Measurements from ENCODE around the gene TYW5. TPM values are rescaled to one million over a fixed set of nuclear protein-coding genes. Genes with fewer than 3 reads are reported as not detected.

TYW5 gene
- total and polyA plus RNA-seq, 4 donors, result 3.3 to 18.8 (median 4.9) TPM

DNA sequence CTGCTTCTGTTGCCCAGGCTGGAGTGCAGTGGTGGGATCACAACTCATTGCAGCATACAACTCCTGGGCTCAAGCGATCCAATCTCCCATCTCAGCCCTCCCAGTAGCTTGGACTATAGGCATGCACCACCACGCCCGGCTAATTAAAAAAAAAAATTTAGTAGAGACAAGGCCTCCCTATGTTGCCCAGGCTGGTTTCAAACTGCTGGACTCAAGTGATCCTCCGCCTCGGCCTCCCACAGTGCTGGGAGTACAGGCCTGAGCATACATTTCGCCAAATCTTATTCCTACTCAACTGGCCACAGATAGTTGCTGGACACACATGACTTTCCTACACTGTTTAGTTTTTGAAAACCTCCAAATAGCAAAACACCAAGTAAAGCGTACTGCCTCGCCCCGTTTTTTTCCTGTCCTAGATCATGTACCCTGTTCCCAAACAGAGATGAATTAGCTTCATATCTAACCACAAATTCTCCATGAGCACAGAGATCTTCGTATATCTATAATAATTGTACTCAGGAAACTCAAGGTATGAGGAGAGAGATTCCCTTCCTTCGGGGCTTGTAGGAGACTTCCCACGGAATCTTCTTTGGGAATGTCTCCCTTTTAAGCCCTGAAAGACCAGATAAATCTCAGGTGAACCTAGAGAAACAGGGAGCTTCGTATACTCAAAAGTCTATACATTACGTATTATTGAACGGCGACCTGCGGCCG lies 44.8 kb downstream of the TYW5 start:
- peak overlapping the region; percentile 91 for H3K4me3 ChIP-seq
- no peaks in the 10 kb centered on the region for H3K36me3 ChIP-seq (ENCODE audit: control insufficient read depth in 4 of 4, insufficient read depth in 4 of 4, low read length in 4 of 4)
- H3K4me1 ChIP-seq (ENCODE audit: control insufficient read depth in 5 of 5, insufficient read depth in 5 of 5, low read length in 5 of 5), result peaks cover 1 to 12% (median 10%) of the 10 kb centered on the region in 5 donors
- no peak for TF ChIP-seq CTCF (IDR thresholded peaks at IDR 0.05; ENCODE audit: control extremely low read depth, extremely low read depth)
- DNase-seq (no peak), ATAC-seq (ENCODE audit: insufficient read depth, low FRiP score) (no peak)
- peak overlapping the region in 1 of 2 donors; percentile 51 for H3K9ac ChIP-seq (ENCODE audit: insufficient read depth in 1 of 2, low read length in 2 of 2)
- no peaks in the 10 kb centered on the region for H3K27me3 ChIP-seq (ENCODE audit: control insufficient read depth in 3 of 3, insufficient read depth in 3 of 3, low read length in 2 of 3)
- 39 to 45% methylated on average over 18 of the region's 18 CpGs for WGBS, 2 donors
- H3K27ac ChIP-seq (ENCODE audit: low read depth in 1 of 2, low read length in 1 of 2), result peak overlapping the region in 1 of 2 donors; percentile 98
- H3K9me3 ChIP-seq (ENCODE audit: control insufficient read depth in 4 of 4, insufficient read depth in 3 of 4, low read length in 3 of 4), result no peaks in the 10 kb centered on the region

DNA sequence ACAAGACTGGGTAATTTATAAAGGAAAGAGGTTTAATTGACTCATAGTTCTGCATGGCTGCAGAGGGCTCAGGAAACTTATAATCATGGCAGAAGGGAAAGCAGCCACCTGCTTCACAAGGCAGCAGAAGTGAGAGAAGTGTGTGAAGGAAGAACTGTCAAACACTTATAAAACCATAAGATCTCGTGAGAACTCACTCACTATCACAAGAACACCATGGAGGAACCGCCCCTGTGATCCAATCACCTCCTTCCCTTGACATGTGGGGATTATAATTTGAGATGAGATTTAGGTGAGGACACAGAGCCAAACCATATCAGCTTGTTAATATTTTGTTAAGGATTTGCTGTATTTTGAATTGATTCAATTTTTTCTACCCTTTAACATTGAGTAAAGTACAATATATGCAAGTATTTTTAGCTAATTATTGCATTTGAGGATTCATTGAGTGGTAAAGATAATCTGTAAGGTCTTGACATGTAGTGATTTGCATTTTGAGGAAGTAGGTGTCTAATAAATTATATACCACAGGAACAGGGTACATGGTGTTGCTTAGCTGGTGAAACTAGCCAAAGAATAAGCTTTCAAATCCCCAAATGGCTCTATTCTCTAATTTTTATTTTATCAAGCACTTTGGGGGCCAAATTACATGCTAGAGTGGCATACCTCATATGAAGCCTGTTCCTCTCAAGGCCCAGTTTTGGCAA lies 48.1 kb downstream of the TYW5 start:
- no peak overlapping the region for H3K27ac ChIP-seq (ENCODE audit: low read depth in 1 of 2, low read length in 1 of 2)
- WGBS, 2 donors, result 65 to 70% methylated on average over 2 of the region's 2 CpGs
- no peak for ATAC-seq (ENCODE audit: insufficient read depth, low FRiP score)
- no peak overlapping the region for H3K4me3 ChIP-seq
- H3K9ac ChIP-seq (ENCODE audit: insufficient read depth in 1 of 2, low read length in 2 of 2), result no peak overlapping the region
- no peaks in the 10 kb centered on the region for H3K36me3 ChIP-seq (ENCODE audit: control insufficient read depth in 4 of 4, insufficient read depth in 4 of 4, low read length in 4 of 4)
- no peaks in the 10 kb centered on the region for H3K9me3 ChIP-seq (ENCODE audit: control insufficient read depth in 4 of 4, insufficient read depth in 3 of 4, low read length in 3 of 4)
- H3K27me3 ChIP-seq (ENCODE audit: control insufficient read depth in 3 of 3, insufficient read depth in 3 of 3, low read length in 2 of 3), result no peaks in the 10 kb centered on the region
- H3K4me1 ChIP-seq (ENCODE audit: control insufficient read depth in 5 of 5, insufficient read depth in 5 of 5, low read length in 5 of 5), result peaks cover 0 to 4% (median 0%) of the 10 kb centered on the region in 5 donors
- no peak for DNase-seq
- no peak for TF ChIP-seq CTCF (IDR thresholded peaks at IDR 0.05; ENCODE audit: control extremely low read depth, extremely low read depth)

DNA sequence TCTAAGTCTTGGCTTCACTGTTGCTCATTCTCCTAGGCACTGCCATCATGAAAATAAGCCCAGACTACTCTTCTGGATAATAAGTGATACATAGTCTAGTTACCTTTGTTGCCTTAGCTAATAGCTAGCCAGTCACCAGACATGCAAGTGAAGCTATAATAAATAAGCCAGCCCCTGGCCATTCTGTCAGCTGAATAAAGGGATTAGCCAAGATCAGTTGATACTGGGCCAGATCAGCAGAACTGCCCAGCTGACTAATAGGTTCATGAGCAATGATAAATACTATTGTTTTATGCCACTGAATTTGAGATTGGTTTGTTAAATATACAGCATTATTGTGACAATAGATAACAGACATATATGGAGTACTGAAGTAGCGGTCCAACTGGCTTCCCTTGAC lies 52.2 kb downstream of the TYW5 start:
- DNase-seq (no peak), ATAC-seq (ENCODE audit: insufficient read depth, low FRiP score) (no peak)
- H3K36me3 ChIP-seq (ENCODE audit: control insufficient read depth in 4 of 4, insufficient read depth in 4 of 4, low read length in 4 of 4), result no peaks in the 10 kb centered on the region
- 90 to 97% methylated on average over 1 of the region's 1 CpG for WGBS, 2 donors
- no peak overlapping the region for H3K4me3 ChIP-seq
- H3K27ac ChIP-seq (ENCODE audit: low read depth in 1 of 2, low read length in 1 of 2), result no peak overlapping the region
- H3K4me1 ChIP-seq (ENCODE audit: control insufficient read depth in 5 of 5, insufficient read depth in 5 of 5, low read length in 5 of 5), result no peaks in the 10 kb centered on the region
- no peak overlapping the region for H3K9ac ChIP-seq (ENCODE audit: insufficient read depth in 1 of 2, low read length in 2 of 2)
- no peak for TF ChIP-seq CTCF (IDR thresholded peaks at IDR 0.05; ENCODE audit: control extremely low read depth, extremely low read depth)
- no peaks in the 10 kb centered on the region for H3K27me3 ChIP-seq (ENCODE audit: control insufficient read depth in 3 of 3, insufficient read depth in 3 of 3, low read length in 2 of 3)
- H3K9me3 ChIP-seq (ENCODE audit: control insufficient read depth in 4 of 4, insufficient read depth in 3 of 4, low read length in 3 of 4), result no peaks in the 10 kb centered on the region

Measured in lung (tissue), 12 donors.